WTC11 (cell line): Measurements from ENCODE around the gene GIGYF1. TPM values are rescaled to one million over a fixed set of nuclear protein-coding genes. Genes with fewer than 3 reads are reported as not detected.

Experiments used
- ATAC-seq: fragments of 200-7000 bp; cut with Tn5 transposase; 2 replicates; pipeline ENCODE4 v1.10.0; 2021; ENCODE audit warnings: mild to moderate bottlenecking, moderate library complexity
- CTCF ChIA-PET: fragments of 300-600 bp; sonication (Branson Sonifier 250); formaldehyde crosslinking; loops from one replicate; lab custom pipeline; 2021; ENCODE audit warnings: antibody characterized with exemption; lab: Charles Lee
- POLR2A ChIA-PET: fragments of 350-600 bp; sonication (Branson Sonifier 250); formaldehyde crosslinking; loops from one replicate; lab custom pipeline; 2021; ENCODE audit warnings: antibody characterized with exemption; lab: Charles Lee
- DNase-seq: peaks from one replicate; pipeline ENCODE4 v3.0.0; 2021; ENCODE audit warnings: low spot score
- H3K27ac Mint-ChIP-seq: 2 replicates; pipeline ENCODE4 v1.8.0; 2021; ENCODE audit warnings: mixed read lengths
- H3K27me3 Mint-ChIP-seq: 2 replicates; pipeline ENCODE4 v1.8.0; 2021; ENCODE audit warnings: low read depth, mild to moderate bottlenecking, moderate library complexity, mixed read lengths
- H3K36me3 Mint-ChIP-seq: 2 replicates; pipeline ENCODE4 v1.8.0; 2021; ENCODE audit warnings: mixed read lengths
- H3K4me1 Mint-ChIP-seq: 2 replicates; pipeline ENCODE4 v1.8.0; 2022; ENCODE audit warnings: mixed read lengths
- H3K4me3 Mint-ChIP-seq: 2 replicates; pipeline ENCODE4 v1.8.0; 2021; ENCODE audit warnings: mild to moderate bottlenecking, moderate library complexity, mixed read lengths
- H3K9me3 Mint-ChIP-seq: 2 replicates; pipeline ENCODE4 v1.8.0; 2021; ENCODE audit warnings: mixed read lengths
- CBFB ChIP-seq: sonication (generic); formaldehyde crosslinking; IDR thresholded peaks from 2 replicates; pipeline ENCODE4 v1.8.1; 2022; ENCODE audit warnings: mild to moderate bottlenecking, low read depth, missing genetic modification reagents
- ELF4 ChIP-seq: sonication (generic); formaldehyde crosslinking; IDR thresholded peaks from 2 replicates; pipeline ENCODE4 v1.8.1; 2022; ENCODE audit warnings: low read depth, mild to moderate bottlenecking, moderate library complexity, missing genetic modification reagents
- FOXJ3 ChIP-seq: sonication (generic); formaldehyde crosslinking; IDR thresholded peaks from 2 replicates; pipeline ENCODE4 v1.9.0; 2021; ENCODE audit warnings: missing genetic modification reagents, mild to moderate bottlenecking, borderline replicate concordance
- GABPB1 ChIP-seq: sonication (generic); formaldehyde crosslinking; IDR thresholded peaks from 2 replicates; pipeline ENCODE4 v1.8.1; 2023; ENCODE audit warnings: mild to moderate bottlenecking, missing genetic modification reagents
- JUN ChIP-seq: sonication (generic); formaldehyde crosslinking; IDR thresholded peaks from 2 replicates; pipeline ENCODE4 v1.8.0; 2023; ENCODE audit warnings: mild to moderate bottlenecking, missing genetic modification reagents
- KAT7 ChIP-seq: sonication (generic); formaldehyde crosslinking; IDR thresholded peaks from 2 replicates; pipeline ENCODE4 v1.8.1; 2023; ENCODE audit warnings: missing genetic modification reagents, mild to moderate bottlenecking, borderline replicate concordance
- TEAD1 ChIP-seq: sonication (generic); formaldehyde crosslinking; IDR thresholded peaks from 2 replicates; pipeline ENCODE4 v1.8.0; 2022; ENCODE audit warnings: mild to moderate bottlenecking, missing genetic modification reagents
- TP53 ChIP-seq: sonication (generic); formaldehyde crosslinking; IDR thresholded peaks from 2 replicates; pipeline ENCODE4 v1.8.1; 2023; ENCODE audit warnings: mild to moderate bottlenecking, missing genetic modification reagents
- ZBTB21 ChIP-seq: sonication (generic); formaldehyde crosslinking; IDR thresholded peaks from 2 replicates; pipeline ENCODE4 v1.8.1; 2023; ENCODE audit warnings: mild to moderate bottlenecking, missing genetic modification reagents, borderline replicate concordance
- ZNF138 ChIP-seq: sonication (generic); formaldehyde crosslinking; conservative IDR thresholded peaks from 2 replicates; pipeline ENCODE4 v1.8.1; 2022; ENCODE audit warnings: mild to moderate bottlenecking, moderate library complexity, missing genetic modification reagents
- ZNF219 ChIP-seq: sonication (generic); formaldehyde crosslinking; IDR thresholded peaks from 2 replicates; pipeline ENCODE4 v1.8.0; 2023; ENCODE audit warnings: missing genetic modification reagents, mild to moderate bottlenecking, borderline replicate concordance
- ZNF232 ChIP-seq: sonication (generic); formaldehyde crosslinking; IDR thresholded peaks from 2 replicates; pipeline ENCODE4 v1.8.0; 2022; ENCODE audit warnings: mild to moderate bottlenecking, missing genetic modification reagents
- ZNF263 ChIP-seq: sonication (generic); formaldehyde crosslinking; IDR thresholded peaks from 2 replicates; pipeline ENCODE4 v1.8.1; 2022; ENCODE audit warnings: low read depth, mild to moderate bottlenecking, moderate library complexity, missing genetic modification reagents
- ZNF317 ChIP-seq: sonication (generic); formaldehyde crosslinking; IDR thresholded peaks from 2 replicates; pipeline ENCODE4 v1.8.1; 2023; ENCODE audit warnings: low read depth, mild to moderate bottlenecking, moderate library complexity, missing genetic modification reagents, borderline replicate concordance
- ZNF396 ChIP-seq: fragments of 250-450 bp; sonication (Bioruptor Pico); IDR thresholded peaks from 2 replicates; pipeline ENCODE4 v1.8.0; 2021; ENCODE audit warnings: mild to moderate bottlenecking, moderate library complexity, borderline replicate concordance
- ZNF416 ChIP-seq: fragments of 250-450 bp; sonication (Bioruptor Pico); IDR thresholded peaks from 2 replicates; pipeline ENCODE4 v1.9.0; 2021; ENCODE audit warnings: mild to moderate bottlenecking, inconsistent platforms
- ZNF423 ChIP-seq: fragments of 250-450 bp; sonication (Bioruptor Pico); IDR thresholded peaks from 2 replicates; pipeline ENCODE4 v2.1.2; 2022; ENCODE audit warnings: mild to moderate bottlenecking, moderate library complexity
- total RNA-seq: library from RNA; stranded (reverse); gene quantifications from 3 replicates; pipeline ENCODE4 v1.2.3, GENCODE V29; 2021
- TF ChIP-seq, protein P1 (sequence below): sonication (generic); formaldehyde crosslinking; IDR thresholded peaks from 2 replicates; pipeline ENCODE4 v1.8.1; 2022; ENCODE audit warnings: missing genetic modification reagents, borderline replicate concordance
- TF ChIP-seq, protein P2 (sequence below): fragments of 250-450 bp; sonication (Bioruptor Pico); IDR thresholded peaks from 2 replicates; pipeline ENCODE4 v1.9.0; 2021; ENCODE audit warnings: mild to moderate bottlenecking
- TF ChIP-seq, protein P3 (sequence below): sonication (generic); formaldehyde crosslinking; IDR thresholded peaks from 2 replicates; pipeline ENCODE4 v1.8.1; 2023; ENCODE audit warnings: mild to moderate bottlenecking, missing genetic modification reagents, moderate library complexity
- TF ChIP-seq, protein P4 (sequence below): sonication (generic); formaldehyde crosslinking; IDR thresholded peaks from 2 replicates; pipeline ENCODE4 v1.8.1; 2022; ENCODE audit warnings: mild to moderate bottlenecking, missing genetic modification reagents, moderate library complexity, borderline replicate concordance
- TF ChIP-seq, protein P5 (sequence below): sonication (generic); formaldehyde crosslinking; IDR thresholded peaks from 2 replicates; pipeline ENCODE4 v1.8.0; 2022; ENCODE audit warnings: mild to moderate bottlenecking, missing genetic modification reagents
- TF ChIP-seq, protein P6 (sequence below): sonication (generic); formaldehyde crosslinking; conservative IDR thresholded peaks from 2 replicates; pipeline ENCODE4 v1.8.1; 2022; ENCODE audit warnings: mild to moderate bottlenecking, missing genetic modification reagents

Gene GIGYF1
- total RNA-seq, 1 experiment from 2014 or later = 130 TPM

DNA sequence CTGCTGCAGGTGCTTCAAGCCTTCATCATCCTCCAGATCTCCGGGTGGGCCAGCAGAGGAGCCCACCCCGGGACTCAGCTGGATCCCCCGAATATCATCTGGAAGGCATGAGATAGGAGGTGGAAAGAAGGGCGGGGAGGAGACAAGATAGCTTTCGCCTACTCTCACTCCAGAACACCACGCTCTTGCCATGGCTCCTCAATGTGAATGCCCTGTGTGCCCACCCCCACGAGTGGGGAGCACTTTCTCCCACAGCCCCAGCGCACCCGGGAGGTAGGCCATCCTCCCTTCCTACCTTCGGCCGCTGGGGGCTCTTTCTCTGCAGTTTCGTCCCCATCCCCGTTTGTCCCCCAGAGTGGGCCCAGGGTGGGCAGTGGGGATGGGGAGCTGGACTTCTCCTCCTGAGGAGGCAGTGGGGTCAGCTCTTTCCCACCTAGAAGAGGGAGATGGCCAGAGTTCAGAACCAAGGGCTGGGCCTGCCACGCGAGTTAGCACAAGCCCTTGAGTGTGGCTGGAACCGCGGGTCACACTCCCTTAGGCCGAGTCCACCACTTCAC, 8.9 kb downstream of the GIGYF1 start:
- Mint-ChIP-seq H3K27me3 (no peaks in the 10 kb centered on the region), H3K4me3 (no peak overlapping the region), H3K36me3 (peaks cover 29% of the 10 kb centered on the region), H3K9me3 (no peaks in the 10 kb centered on the region), H3K27ac (no peak overlapping the region), H3K4me1 (peaks cover 10% of the 10 kb centered on the region; the same call in 1 of the 2 replicates)
- POLR2A ChIA-PET = interaction anchor here (0.8 kb wide), 1 partner anchor 10 kb away, joined by 12 read pairs; no protein-coding TSS in a partner anchor
- CTCF ChIA-PET = interaction anchor here (0.7 to 3.4 kb wide), 3 partner anchors 20 to 59 kb away, joined by 3 to 12 read pairs (median 4); partner anchors contain the start of gene POP7
- TF ChIP-seq ZNF423 (CRISPR knock-in tag) (no peak), KAT7 (CRISPR knock-in tag) (no peak), GABPB1 (CRISPR knock-in tag) (no peak), TP53 (CRISPR knock-in tag) (no peak)
- TF ChIP-seq, protein P1, sequence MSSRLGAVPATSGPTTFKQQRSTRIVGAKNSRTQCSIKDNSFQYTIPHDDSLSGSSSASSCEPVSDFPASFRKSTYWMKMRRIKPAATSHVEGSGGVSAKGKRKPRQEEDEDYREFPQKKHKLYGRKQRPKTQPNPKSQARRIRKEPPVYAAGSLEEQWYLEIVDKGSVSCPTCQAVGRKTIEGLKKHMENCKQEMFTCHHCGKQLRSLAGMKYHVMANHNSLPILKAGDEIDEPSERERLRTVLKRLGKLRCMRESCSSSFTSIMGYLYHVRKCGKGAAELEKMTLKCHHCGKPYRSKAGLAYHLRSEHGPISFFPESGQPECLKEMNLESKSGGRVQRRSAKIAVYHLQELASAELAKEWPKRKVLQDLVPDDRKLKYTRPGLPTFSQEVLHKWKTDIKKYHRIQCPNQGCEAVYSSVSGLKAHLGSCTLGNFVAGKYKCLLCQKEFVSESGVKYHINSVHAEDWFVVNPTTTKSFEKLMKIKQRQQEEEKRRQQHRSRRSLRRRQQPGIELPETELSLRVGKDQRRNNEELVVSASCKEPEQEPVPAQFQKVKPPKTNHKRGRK (CRISPR knock-in tag) = no peak
- TF ChIP-seq, protein P2, sequence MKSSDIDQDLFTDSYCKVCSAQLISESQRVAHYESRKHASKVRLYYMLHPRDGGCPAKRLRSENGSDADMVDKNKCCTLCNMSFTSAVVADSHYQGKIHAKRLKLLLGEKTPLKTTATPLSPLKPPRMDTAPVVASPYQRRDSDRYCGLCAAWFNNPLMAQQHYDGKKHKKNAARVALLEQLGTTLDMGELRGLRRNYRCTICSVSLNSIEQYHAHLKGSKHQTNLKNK (CRISPR knock-in tag) = no peak
- TF ChIP-seq, protein P3, sequence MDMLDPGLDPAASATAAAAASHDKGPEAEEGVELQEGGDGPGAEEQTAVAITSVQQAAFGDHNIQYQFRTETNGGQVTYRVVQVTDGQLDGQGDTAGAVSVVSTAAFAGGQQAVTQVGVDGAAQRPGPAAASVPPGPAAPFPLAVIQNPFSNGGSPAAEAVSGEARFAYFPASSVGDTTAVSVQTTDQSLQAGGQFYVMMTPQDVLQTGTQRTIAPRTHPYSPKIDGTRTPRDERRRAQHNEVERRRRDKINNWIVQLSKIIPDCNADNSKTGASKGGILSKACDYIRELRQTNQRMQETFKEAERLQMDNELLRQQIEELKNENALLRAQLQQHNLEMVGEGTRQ (CRISPR knock-in tag) = no peak
- DNase-seq (no peak), ATAC-seq (no peak)

DNA sequence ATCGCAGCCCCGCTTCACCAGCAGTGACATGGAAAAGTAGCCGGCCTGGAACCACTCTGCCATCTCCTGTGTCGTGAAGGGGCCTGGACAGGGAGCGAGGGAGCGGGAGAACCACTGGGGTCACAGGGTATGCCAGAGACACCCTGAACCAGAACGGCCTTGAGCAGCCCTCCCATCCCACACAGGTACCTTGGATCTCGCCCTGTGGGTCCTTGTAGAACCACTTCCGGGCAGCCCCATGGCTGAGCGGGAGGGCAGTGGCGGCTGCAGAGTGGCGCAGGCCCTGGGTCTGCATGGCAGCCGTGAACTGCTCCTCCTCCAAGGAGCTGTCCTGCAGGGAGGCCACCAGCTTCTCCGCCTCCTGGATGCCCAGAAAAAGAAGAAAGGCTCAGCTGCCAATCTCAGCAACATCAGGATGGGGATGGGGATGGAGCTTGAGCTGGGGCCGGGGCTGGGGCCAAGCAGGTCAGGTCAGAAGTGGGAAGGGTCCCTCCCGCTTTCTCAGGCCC, 9.5 kb downstream of the GIGYF1 start:
- Mint-ChIP-seq H3K4me3 (no peak overlapping the region), H3K36me3 (peaks cover 30% of the 10 kb centered on the region), H3K27me3 (no peaks in the 10 kb centered on the region), H3K4me1 (peaks cover 10% of the 10 kb centered on the region; the same call in 1 of the 2 replicates), H3K27ac (no peak overlapping the region), H3K9me3 (no peaks in the 10 kb centered on the region)
- POLR2A ChIA-PET = interaction anchor here (0.6 to 0.8 kb wide), 3 partner anchors 10 to 489 kb away, joined by 3 to 12 read pairs (median 4); no protein-coding TSS in a partner anchor
- TF ChIP-seq, protein P4, sequence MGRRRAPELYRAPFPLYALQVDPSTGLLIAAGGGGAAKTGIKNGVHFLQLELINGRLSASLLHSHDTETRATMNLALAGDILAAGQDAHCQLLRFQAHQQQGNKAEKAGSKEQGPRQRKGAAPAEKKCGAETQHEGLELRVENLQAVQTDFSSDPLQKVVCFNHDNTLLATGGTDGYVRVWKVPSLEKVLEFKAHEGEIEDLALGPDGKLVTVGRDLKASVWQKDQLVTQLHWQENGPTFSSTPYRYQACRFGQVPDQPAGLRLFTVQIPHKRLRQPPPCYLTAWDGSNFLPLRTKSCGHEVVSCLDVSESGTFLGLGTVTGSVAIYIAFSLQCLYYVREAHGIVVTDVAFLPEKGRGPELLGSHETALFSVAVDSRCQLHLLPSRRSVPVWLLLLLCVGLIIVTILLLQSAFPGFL = no peak
- TF ChIP-seq ZNF416 = no peak
- no peak for TF ChIP-seq CBFB
- TF ChIP-seq ZNF138 (CRISPR knock-in tag) = no peak
- no peak for TF ChIP-seq TEAD1 (CRISPR knock-in tag)
- TF ChIP-seq ZNF263 (CRISPR knock-in tag) = no peak
- TF ChIP-seq, protein P5, sequence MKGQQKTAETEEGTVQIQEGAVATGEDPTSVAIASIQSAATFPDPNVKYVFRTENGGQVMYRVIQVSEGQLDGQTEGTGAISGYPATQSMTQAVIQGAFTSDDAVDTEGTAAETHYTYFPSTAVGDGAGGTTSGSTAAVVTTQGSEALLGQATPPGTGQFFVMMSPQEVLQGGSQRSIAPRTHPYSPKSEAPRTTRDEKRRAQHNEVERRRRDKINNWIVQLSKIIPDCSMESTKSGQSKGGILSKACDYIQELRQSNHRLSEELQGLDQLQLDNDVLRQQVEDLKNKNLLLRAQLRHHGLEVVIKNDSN (CRISPR knock-in tag) = no peak
- no peak for TF ChIP-seq ZNF396 (CRISPR knock-in tag)
- no peak for TF ChIP-seq FOXJ3 (CRISPR knock-in tag)
- TF ChIP-seq JUN (CRISPR knock-in tag) = no peak
- no peak for TF ChIP-seq ZNF317 (CRISPR knock-in tag)
- TF ChIP-seq ZNF219 (CRISPR knock-in tag) = no peak
- TF ChIP-seq ZNF232 (CRISPR knock-in tag) = no peak
- TF ChIP-seq, protein P6, sequence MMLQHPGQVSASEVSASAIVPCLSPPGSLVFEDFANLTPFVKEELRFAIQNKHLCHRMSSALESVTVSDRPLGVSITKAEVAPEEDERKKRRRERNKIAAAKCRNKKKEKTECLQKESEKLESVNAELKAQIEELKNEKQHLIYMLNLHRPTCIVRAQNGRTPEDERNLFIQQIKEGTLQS (CRISPR knock-in tag) = no peak
- TF ChIP-seq ZBTB21 (CRISPR knock-in tag) = no peak
- no peak for TF ChIP-seq ELF4 (CRISPR knock-in tag)
- DNase-seq (no peak), ATAC-seq (no peak)
- CTCF ChIA-PET = interaction anchor here (0.6 to 3.4 kb wide), 2 partner anchors 21 to 115 kb away, joined by 5 to 12 read pairs; partner anchors contain the start of gene POP7
